Osteocyte (in vitro differentiated cells): ENCODE data around the gene DNAH5. TPM values are rescaled to one million over a fixed set of nuclear protein-coding genes. Genes with fewer than 3 reads are reported as not detected.

Source experiments
- DNase-seq: peaks from one replicate; pipeline ENCODE4 v3.0.0; 2021; ENCODE audit warnings: mixed read lengths; ENCODE audit not compliant: unreplicated experiment; ENCODE audit errors: extremely low spot score
- H3K27ac Mint-ChIP-seq: one replicate; pipeline ENCODE4 v1.8.0; 2021; ENCODE audit warnings: mild to moderate bottlenecking, mixed read lengths; ENCODE audit not compliant: unreplicated experiment
- H3K27me3 Mint-ChIP-seq: one replicate; pipeline ENCODE4 v1.8.0; 2021; ENCODE audit warnings: mixed read lengths; ENCODE audit not compliant: unreplicated experiment
- H3K36me3 Mint-ChIP-seq: one replicate; pipeline ENCODE4 v1.8.0; 2021; ENCODE audit warnings: mixed read lengths; ENCODE audit not compliant: unreplicated experiment
- H3K4me1 Mint-ChIP-seq: one replicate; pipeline ENCODE4 v1.8.0; 2021; ENCODE audit warnings: mixed read lengths; ENCODE audit not compliant: unreplicated experiment
- H3K4me3 Mint-ChIP-seq: one replicate; pipeline ENCODE4 v1.8.0; 2021; ENCODE audit warnings: mild to moderate bottlenecking, moderate library complexity, mixed read lengths; ENCODE audit not compliant: unreplicated experiment
- H3K9me3 Mint-ChIP-seq: one replicate; pipeline ENCODE4 v1.8.0; 2021; ENCODE audit warnings: mixed read lengths; ENCODE audit not compliant: unreplicated experiment
- CTCF ChIP-seq: fragments of 200-600 bp; sonication (generic); IDR thresholded peaks from 2 replicates; pipeline ENCODE4 v1.5.0; 2021; ENCODE audit warnings: antibody characterized with exemption, mild to moderate bottlenecking, moderate library complexity
- total RNA-seq: library from RNA; stranded (reverse); gene quantifications from 2 replicates; pipeline ENCODE4 v1.2.1, GENCODE V29; 2021

DNAH5 gene
- total RNA-seq, 1 donor from 2014 or later: 0.21 TPM

GRCh38 chr5:13731121-13731628 lies 213.3 kb downstream of the DNAH5 start:
- no peak overlapping the region for H3K27ac Mint-ChIP-seq
- H3K4me1 Mint-ChIP-seq: no peaks in the 10 kb centered on the region
- peaks cover 2% of the 10 kb centered on the region for H3K27me3 Mint-ChIP-seq
- H3K9me3 Mint-ChIP-seq: no peaks in the 10 kb centered on the region
- no peaks in the 10 kb centered on the region for H3K36me3 Mint-ChIP-seq
- no peak for DNase-seq
- H3K4me3 Mint-ChIP-seq: no peak overlapping the region
- no peak for TF ChIP-seq CTCF

GRCh38 chr5:13708906-13709305 lies 235.6 kb downstream of the DNAH5 start:
- no peaks in the 10 kb centered on the region for H3K9me3 Mint-ChIP-seq
- no peaks in the 10 kb centered on the region for H3K4me1 Mint-ChIP-seq
- H3K27ac Mint-ChIP-seq: no peak overlapping the region
- no peak for TF ChIP-seq CTCF
- no peak overlapping the region for H3K4me3 Mint-ChIP-seq
- peaks cover 2% of the 10 kb centered on the region for H3K27me3 Mint-ChIP-seq
- no peaks in the 10 kb centered on the region for H3K36me3 Mint-ChIP-seq
- DNase-seq: no peak

GRCh38 chr5:13708432-13708831 lies 236.1 kb downstream of the DNAH5 start:
- Mint-ChIP-seq H3K27ac (no peak overlapping the region), H3K4me1 (no peaks in the 10 kb centered on the region), H3K36me3 (no peaks in the 10 kb centered on the region), H3K9me3 (no peaks in the 10 kb centered on the region), H3K27me3 (peaks cover 2% of the 10 kb centered on the region), H3K4me3 (no peak overlapping the region)
- no peak for TF ChIP-seq CTCF
- no peak for DNase-seq

- DNase-seq: no peak
- no peaks in the 10 kb centered on the region for H3K4me1 Mint-ChIP-seq
- no peaks in the 10 kb centered on the region for H3K9me3 Mint-ChIP-seq
- no peak overlapping the region for H3K27ac Mint-ChIP-seq
- H3K4me3 Mint-ChIP-seq: no peak overlapping the region
- TF ChIP-seq CTCF: no peak
- H3K27me3 Mint-ChIP-seq: no peaks in the 10 kb centered on the region
- no peaks in the 10 kb centered on the region for H3K36me3 Mint-ChIP-seq
These were observed 240.1 kb downstream of the DNAH5 start for GRCh38 chr5:13704396-13704795.

GRCh38 chr5:13700626-13701025 lies 243.9 kb downstream of the DNAH5 start:
- H3K36me3 Mint-ChIP-seq: no peaks in the 10 kb centered on the region
- no peaks in the 10 kb centered on the region for H3K4me1 Mint-ChIP-seq
- H3K9me3 Mint-ChIP-seq: no peaks in the 10 kb centered on the region
- peaks cover 5% of the 10 kb centered on the region for H3K27me3 Mint-ChIP-seq
- H3K27ac Mint-ChIP-seq: no peak overlapping the region
- DNase-seq: no peak
- H3K4me3 Mint-ChIP-seq: no peak overlapping the region
- TF ChIP-seq CTCF: no peak
